Stimulated activated memory B cell treated with anti-CD40 and anti-IgM and Interleukin-4, amounts not matched to agents 10 μg/mL and 1 μg/mL and 100 μg/mL, for 72 hours (primary cell): ENCODE data around the gene MGLL.

Experiments
- ATAC-seq: fragments of 150-1000 bp; cut with Tn5 transposase; 2 replicates; pipeline ENCODE4 v1.10.0; 2021
- H3K27ac Mint-ChIP-seq: one replicate; pipeline ENCODE4 v1.8.0; 2022; ENCODE audit warnings: mild to moderate bottlenecking, mixed read lengths
- H3K27me3 Mint-ChIP-seq: one replicate; pipeline ENCODE4 v1.8.0; 2022; ENCODE audit warnings: mixed read lengths
- H3K36me3 Mint-ChIP-seq: one replicate; pipeline ENCODE4 v1.8.0; 2022; ENCODE audit warnings: mixed read lengths
- H3K4me1 Mint-ChIP-seq: one replicate; pipeline ENCODE4 v1.8.0; 2022; ENCODE audit warnings: mixed read lengths
- H3K4me3 Mint-ChIP-seq: one replicate; pipeline ENCODE4 v1.8.0; 2022; ENCODE audit warnings: mild to moderate bottlenecking, moderate library complexity, mixed read lengths
- H3K9me3 Mint-ChIP-seq: one replicate; pipeline ENCODE4 v1.8.0; 2022; ENCODE audit warnings: mixed read lengths

The MGLL gene

DNA sequence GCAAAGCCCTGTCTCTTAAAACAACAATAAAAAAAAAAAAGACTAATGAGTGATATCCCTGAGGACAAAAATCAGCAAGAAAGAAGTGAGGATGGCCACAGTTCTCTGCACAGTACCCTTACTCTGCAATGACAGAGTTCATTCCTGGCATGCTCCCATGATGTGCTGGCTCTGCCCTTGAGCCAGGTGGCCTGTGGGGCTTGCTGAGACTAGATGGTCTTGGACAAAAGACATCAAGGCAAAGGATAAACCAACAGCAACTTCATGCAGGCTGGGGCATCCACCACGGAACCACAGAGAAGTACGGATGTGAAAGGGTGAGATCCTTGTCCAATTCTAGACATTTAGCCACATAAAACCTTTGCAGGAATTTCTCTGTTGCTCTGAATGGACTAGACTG lies 12.7 kb downstream of the MGLL start:
- no peak overlapping the region for H3K4me3 Mint-ChIP-seq
- H3K36me3 Mint-ChIP-seq, result peaks cover 93% of the 10 kb centered on the region
- peaks cover 7% of the 10 kb centered on the region for H3K9me3 Mint-ChIP-seq
- H3K27ac Mint-ChIP-seq, result no peak overlapping the region
- H3K27me3 Mint-ChIP-seq, result no peaks in the 10 kb centered on the region
- H3K4me1 Mint-ChIP-seq, result peaks cover 22% of the 10 kb centered on the region
- no peak for ATAC-seq

DNA sequence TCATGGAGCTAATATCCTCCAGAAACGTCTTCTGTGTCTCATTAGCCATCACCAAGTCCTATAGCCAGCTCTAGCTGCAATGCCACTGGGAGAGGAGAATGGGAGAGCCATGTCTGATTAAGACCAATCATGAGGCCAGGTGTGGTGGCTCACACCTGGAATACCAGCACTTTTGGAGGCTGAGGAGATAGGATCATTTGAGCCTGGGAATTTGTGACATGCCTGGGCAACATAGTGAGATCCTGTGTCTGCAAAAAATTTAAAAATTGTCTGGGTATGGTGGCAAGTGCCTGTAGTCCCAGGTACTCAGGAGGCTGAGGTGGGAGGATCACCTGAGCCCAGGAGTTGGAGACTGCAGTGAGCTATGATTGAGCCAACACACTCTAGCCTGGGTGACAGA lies 13.1 kb downstream of the MGLL start:
- Mint-ChIP-seq H3K27ac (no peak overlapping the region), H3K4me1 (peaks cover 22% of the 10 kb centered on the region), H3K4me3 (no peak overlapping the region), H3K9me3 (peaks cover 7% of the 10 kb centered on the region), H3K27me3 (no peaks in the 10 kb centered on the region), H3K36me3 (peaks cover 94% of the 10 kb centered on the region)
- no peak for ATAC-seq

GRCh38 chr3:127808197-127808596 lies 14.1 kb downstream of the MGLL start:
- Mint-ChIP-seq H3K4me3 (no peak overlapping the region), H3K36me3 (peaks cover 96% of the 10 kb centered on the region), H3K27ac (no peak overlapping the region), H3K27me3 (no peaks in the 10 kb centered on the region), H3K4me1 (peaks cover 22% of the 10 kb centered on the region), H3K9me3 (peaks cover 7% of the 10 kb centered on the region)
- peak; percentile 68 for ATAC-seq

DNA sequence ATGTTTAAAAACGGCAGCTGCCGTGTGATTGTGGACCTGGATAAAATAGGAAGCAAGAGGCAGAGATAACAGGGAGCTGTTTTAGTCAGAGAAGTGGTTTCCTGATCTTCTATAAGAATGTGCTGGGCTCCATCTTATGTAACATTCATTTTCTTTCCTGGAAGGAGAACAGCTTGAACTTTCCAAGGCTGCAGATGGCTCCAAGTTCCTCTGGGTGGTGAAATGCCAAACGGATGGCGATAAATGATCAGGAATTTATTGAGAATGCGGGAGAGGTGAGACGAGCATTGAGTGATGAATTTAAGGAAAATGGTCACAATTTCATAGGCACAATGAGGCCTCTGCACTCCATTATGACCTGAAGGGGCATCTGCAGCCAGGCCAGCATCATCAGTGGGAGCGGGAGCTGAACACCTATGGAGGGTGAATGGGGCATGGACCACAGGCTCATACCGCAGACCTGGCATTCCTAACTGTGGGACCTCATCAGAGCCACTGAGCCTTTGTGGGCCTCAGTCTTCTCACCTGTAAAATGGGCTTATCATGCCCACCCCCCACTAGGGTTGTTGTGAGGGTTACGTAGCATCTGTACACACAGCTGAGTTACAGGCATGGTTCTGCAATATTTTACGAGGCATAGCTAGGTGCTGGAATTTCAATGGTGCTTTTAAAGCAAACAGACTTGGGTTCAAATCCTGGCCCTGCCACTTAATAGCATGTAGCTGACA lies 17.1 kb downstream of the MGLL start:
- Mint-ChIP-seq H3K36me3 (peaks cover 69% of the 10 kb centered on the region), H3K27me3 (no peaks in the 10 kb centered on the region), H3K27ac (no peak overlapping the region), H3K4me3 (no peak overlapping the region), H3K9me3 (peaks cover 7% of the 10 kb centered on the region), H3K4me1 (peaks cover 24% of the 10 kb centered on the region)
- no peak for ATAC-seq

GRCh38 chr3:127804141-127804540 lies 18.2 kb downstream of the MGLL start:
- no peak for ATAC-seq
- H3K4me3 Mint-ChIP-seq, result no peak overlapping the region
- H3K27me3 Mint-ChIP-seq, result no peaks in the 10 kb centered on the region
- H3K27ac Mint-ChIP-seq, result no peak overlapping the region
- H3K4me1 Mint-ChIP-seq, result peaks cover 31% of the 10 kb centered on the region
- peaks cover 69% of the 10 kb centered on the region for H3K36me3 Mint-ChIP-seq
- peaks cover 7% of the 10 kb centered on the region for H3K9me3 Mint-ChIP-seq

DNA sequence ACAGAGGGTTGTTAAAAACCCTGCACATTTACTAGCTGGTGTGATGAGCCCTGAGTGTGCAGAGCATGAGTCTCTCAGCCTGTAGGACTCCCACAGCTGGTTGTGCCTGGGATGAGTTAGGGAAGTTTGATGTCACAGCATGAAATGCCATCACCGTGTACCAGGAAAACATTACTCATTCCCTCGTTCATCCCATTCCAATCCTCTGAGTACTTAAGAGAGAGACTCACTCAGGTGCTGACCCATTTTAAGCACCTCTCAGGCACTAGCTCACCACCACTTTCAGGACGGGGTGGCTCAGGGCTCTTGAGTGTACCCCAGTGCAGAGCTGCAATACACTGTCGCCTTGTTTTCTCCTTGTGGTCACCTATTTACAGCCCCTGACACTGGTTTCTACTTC lies 18.7 kb downstream of the MGLL start:
- Mint-ChIP-seq H3K4me1 (peaks cover 32% of the 10 kb centered on the region), H3K27ac (peak overlapping the region; percentile 12), H3K36me3 (peaks cover 69% of the 10 kb centered on the region), H3K4me3 (no peak overlapping the region), H3K9me3 (peaks cover 6% of the 10 kb centered on the region), H3K27me3 (no peaks in the 10 kb centered on the region)
- ATAC-seq, result no peak

DNA sequence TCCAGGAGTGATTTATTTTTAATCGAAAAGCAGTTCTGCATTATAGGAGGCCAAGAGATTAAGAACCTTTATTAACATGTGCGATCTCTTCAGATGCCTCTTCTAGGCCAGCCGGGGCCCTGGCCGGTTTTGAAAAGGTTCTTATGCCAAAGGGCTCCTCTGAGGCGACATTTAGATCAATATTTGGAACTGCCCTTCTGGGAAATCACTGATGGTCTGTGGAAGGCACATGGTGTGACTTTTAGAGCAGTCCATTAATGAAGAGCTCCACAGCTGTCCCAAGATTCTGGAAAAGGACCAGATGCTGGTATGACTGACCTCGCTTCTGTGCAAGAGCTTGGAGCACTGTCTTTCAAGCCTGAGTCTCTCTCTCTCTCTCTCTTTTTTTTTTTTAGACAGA lies 19.7 kb downstream of the MGLL start:
- ATAC-seq, result no peak
- H3K27ac Mint-ChIP-seq, result no peak overlapping the region
- H3K9me3 Mint-ChIP-seq, result peaks cover 5% of the 10 kb centered on the region
- H3K4me3 Mint-ChIP-seq, result no peak overlapping the region
- no peaks in the 10 kb centered on the region for H3K27me3 Mint-ChIP-seq
- H3K4me1 Mint-ChIP-seq, result peaks cover 28% of the 10 kb centered on the region
- peaks cover 70% of the 10 kb centered on the region for H3K36me3 Mint-ChIP-seq

GRCh38 chr3:127801731-127802313 lies 20.5 kb downstream of the MGLL start:
- ATAC-seq, result no peak
- H3K27ac Mint-ChIP-seq, result no peak overlapping the region
- H3K4me3 Mint-ChIP-seq, result no peak overlapping the region
- peaks cover 64% of the 10 kb centered on the region for H3K36me3 Mint-ChIP-seq
- H3K27me3 Mint-ChIP-seq, result no peaks in the 10 kb centered on the region
- H3K4me1 Mint-ChIP-seq, result peaks cover 28% of the 10 kb centered on the region
- peaks cover 5% of the 10 kb centered on the region for H3K9me3 Mint-ChIP-seq

DNA sequence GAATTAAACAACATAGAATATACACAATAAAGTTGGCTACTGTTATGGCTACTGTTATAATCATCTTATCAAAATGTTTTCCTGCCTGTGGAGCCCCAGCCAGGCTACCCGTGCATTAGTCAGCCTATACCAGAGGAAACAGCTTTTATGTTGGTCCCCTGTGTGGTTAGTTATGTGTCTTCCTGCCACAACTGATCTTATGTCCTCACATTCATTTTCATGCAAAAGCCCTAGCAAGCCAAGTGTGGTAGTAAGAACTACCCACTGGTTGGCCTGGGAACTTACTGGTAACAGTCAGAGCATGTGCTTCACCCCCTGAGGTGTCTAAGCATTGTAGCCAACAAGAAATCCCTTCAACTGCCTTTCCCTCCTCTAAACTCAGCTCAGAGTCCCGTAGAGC lies 21.8 kb downstream of the MGLL start:
- peaks cover 64% of the 10 kb centered on the region for H3K36me3 Mint-ChIP-seq
- H3K27ac Mint-ChIP-seq, result peak overlapping the region; percentile 26
- no peak overlapping the region for H3K4me3 Mint-ChIP-seq

GRCh38 chr3:127799476-127800222 lies 22.7 kb downstream of the MGLL start:
- ATAC-seq, result no peak
- Mint-ChIP-seq H3K27me3 (no peaks in the 10 kb centered on the region), H3K36me3 (peaks cover 63% of the 10 kb centered on the region), H3K4me3 (no peak overlapping the region), H3K4me1 (peaks cover 29% of the 10 kb centered on the region), H3K9me3 (peaks cover 4% of the 10 kb centered on the region), H3K27ac (peak overlapping the region; percentile 5)

More for the DNA sequence above, 21.8 kb downstream of the MGLL start:
- ATAC-seq, result peak; percentile 47
- H3K9me3 Mint-ChIP-seq, result no peaks in the 10 kb centered on the region
- H3K4me1 Mint-ChIP-seq, result peaks cover 29% of the 10 kb centered on the region
- H3K27me3 Mint-ChIP-seq, result no peaks in the 10 kb centered on the region

DNA sequence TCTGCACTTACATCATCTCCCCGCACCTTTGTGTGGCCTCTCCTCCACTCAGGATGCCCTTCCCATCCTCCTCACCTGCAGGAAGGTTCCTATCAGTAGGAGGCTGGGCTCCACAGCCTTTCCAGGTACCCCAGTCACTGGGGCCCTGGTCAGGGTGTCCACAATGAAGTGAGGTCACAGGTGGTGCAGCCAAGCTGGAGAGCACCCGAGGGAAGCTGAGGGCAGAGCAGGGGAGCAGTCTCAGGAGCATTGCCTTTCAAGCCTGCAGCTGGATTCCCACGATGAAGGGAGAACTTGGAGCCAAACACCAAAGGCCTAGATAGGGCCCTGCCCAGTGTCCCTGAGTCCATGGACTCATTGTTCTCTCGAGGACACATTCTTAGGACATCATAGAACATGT lies 23.6 kb downstream of the MGLL start:
- ATAC-seq, result no peak
- Mint-ChIP-seq H3K27me3 (no peaks in the 10 kb centered on the region), H3K36me3 (peaks cover 59% of the 10 kb centered on the region), H3K4me1 (peaks cover 29% of the 10 kb centered on the region), H3K4me3 (no peak overlapping the region), H3K9me3 (peaks cover 7% of the 10 kb centered on the region), H3K27ac (peak overlapping the region; percentile 5)

- Mint-ChIP-seq H3K27ac (no peak overlapping the region), H3K4me1 (peaks cover 34% of the 10 kb centered on the region), H3K9me3 (peaks cover 7% of the 10 kb centered on the region), H3K27me3 (no peaks in the 10 kb centered on the region), H3K4me3 (no peak overlapping the region), H3K36me3 (peaks cover 51% of the 10 kb centered on the region)
- no peak for ATAC-seq
These were observed 25.5 kb downstream of the MGLL start for GRCh38 chr3:127796831-127797150.

- Mint-ChIP-seq H3K4me3 (no peak overlapping the region), H3K4me1 (peaks cover 39% of the 10 kb centered on the region), H3K27ac (peak overlapping the region; percentile 13), H3K36me3 (peaks cover 52% of the 10 kb centered on the region), H3K9me3 (peaks cover 7% of the 10 kb centered on the region), H3K27me3 (no peaks in the 10 kb centered on the region)
- peak; percentile 74 for ATAC-seq
These were observed 26.1 kb downstream of the MGLL start for GRCh38 chr3:127796045-127796830.

DNA sequence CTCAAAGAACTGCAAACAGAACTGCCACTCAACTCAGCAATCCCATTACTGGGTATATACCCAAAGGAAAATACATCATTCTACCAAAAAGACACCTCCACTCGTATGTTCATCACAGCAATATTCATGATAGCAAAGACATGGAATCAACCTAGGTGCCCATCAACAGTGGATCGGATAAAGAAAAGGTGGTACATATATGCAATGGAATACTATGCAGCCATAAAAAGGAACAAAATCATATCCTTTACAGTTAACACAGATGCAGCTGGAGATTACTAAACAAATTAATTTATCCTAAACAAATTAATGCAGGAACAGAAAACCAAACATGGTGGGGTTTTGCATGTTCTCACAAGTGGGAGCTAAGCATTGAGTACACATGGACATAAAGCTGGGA lies 27.3 kb downstream of the MGLL start:
- H3K4me3 Mint-ChIP-seq, result no peak overlapping the region
- peaks cover 59% of the 10 kb centered on the region for H3K36me3 Mint-ChIP-seq
- H3K4me1 Mint-ChIP-seq, result peaks cover 39% of the 10 kb centered on the region
- H3K9me3 Mint-ChIP-seq, result peaks cover 7% of the 10 kb centered on the region
- no peak overlapping the region for H3K27ac Mint-ChIP-seq
- H3K27me3 Mint-ChIP-seq, result no peaks in the 10 kb centered on the region
- ATAC-seq, result no peak

- Mint-ChIP-seq H3K4me3 (no peak overlapping the region), H3K36me3 (peaks cover 53% of the 10 kb centered on the region), H3K27ac (no peak overlapping the region), H3K4me1 (peaks cover 37% of the 10 kb centered on the region), H3K27me3 (no peaks in the 10 kb centered on the region), H3K9me3 (peaks cover 7% of the 10 kb centered on the region)
- no peak for ATAC-seq
These were observed 27.9 kb downstream of the MGLL start for GRCh38 chr3:127794402-127794801.
